B cell (primary cell): Measurements from ENCODE around the gene KCNQ1OT1.

Experiments used
- CTCF ChIP-seq: fragments of 200-600 bp; IDR thresholded peaks from one replicate; pipeline ENCODE4 v1.8.0; 2022; ENCODE audit warnings: antibody characterized with exemption, mild to moderate bottlenecking
- EZH2 ChIP-seq: IDR thresholded peaks from 2 replicates; pipeline ENCODE4 v1.6.1; 2012; ENCODE audit warnings: borderline replicate concordance, low read depth, mild to moderate bottlenecking, moderate library complexity, low read length; ENCODE audit not compliant: insufficient read depth, poor library complexity, severe bottlenecking

- TF ChIP-seq CTCF = no peak
- TF ChIP-seq EZH2 = no peak
Measured at GRCh38 chr11:2649848-2650247, 49.9 kb downstream of the KCNQ1OT1 start.
